Measurements from ENCODE around the gene PIK3AP1.

PIK3AP1 gene

DNA sequence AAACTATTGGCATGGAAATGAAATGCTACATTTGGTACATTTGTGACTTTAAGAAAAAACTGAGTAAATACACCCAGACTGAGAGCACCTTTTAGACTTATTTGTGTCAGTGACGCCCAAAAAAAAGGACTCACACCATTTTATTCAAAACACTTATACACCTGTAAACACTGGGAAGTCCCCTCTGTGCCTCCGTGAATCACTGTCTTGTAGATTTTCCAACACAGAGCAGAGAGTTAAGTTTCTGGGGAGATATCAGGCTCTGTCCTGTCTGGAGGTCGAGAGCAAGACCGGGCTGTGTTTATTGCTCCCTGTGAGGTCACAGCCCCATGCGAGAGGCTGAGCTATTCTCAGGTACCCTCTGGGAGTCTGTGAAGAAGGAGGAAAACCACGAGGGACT is 72.8 kb downstream of the PIK3AP1 start:
- in situ Hi-C loops (cut with HindIII; ENCODE audit: low sequenced_read_pairs), result no loop called here

- in situ Hi-C loops (cut with HindIII; ENCODE audit: low sequenced_read_pairs), result no loop called here
Observed at GRCh38 chr10:96646751-96647166, 73.6 kb downstream of the PIK3AP1 start.

- in situ Hi-C loops (cut with HindIII; ENCODE audit: low sequenced_read_pairs), result no loop called here
Observed at GRCh38 chr10:96646301-96646700, 74.0 kb downstream of the PIK3AP1 start.

- in situ Hi-C loops (cut with HindIII; ENCODE audit: low sequenced_read_pairs), result no loop called here
Observed at GRCh38 chr10:96645191-96645721, 75.1 kb downstream of the PIK3AP1 start.

DNA sequence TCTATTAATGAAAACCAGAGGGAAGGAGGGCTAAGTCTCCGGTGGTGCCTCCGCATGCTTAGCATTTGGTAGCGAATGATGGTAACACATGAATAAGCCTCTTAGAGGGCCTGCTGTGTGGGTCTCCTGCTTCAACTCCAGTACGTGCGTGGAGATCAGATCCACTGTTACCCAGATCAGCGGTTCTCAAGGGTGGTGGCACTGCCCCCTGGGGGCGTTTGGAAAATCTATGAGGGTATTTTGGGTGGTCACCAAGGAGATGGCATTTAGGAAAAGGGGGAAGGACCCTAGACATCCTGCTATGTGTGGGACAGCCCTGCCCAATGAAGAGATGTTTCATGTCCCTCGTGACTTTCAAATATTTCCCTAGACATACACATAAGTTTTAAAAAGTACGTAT is 76.4 kb downstream of the PIK3AP1 start:
- in situ Hi-C loops (cut with HindIII; ENCODE audit: low sequenced_read_pairs), result no loop called here

GRCh38 chr10:96642973-96643372 is 77.3 kb downstream of the PIK3AP1 start:
- in situ Hi-C loops (cut with HindIII; ENCODE audit: low sequenced_read_pairs), result no loop called here

DNA sequence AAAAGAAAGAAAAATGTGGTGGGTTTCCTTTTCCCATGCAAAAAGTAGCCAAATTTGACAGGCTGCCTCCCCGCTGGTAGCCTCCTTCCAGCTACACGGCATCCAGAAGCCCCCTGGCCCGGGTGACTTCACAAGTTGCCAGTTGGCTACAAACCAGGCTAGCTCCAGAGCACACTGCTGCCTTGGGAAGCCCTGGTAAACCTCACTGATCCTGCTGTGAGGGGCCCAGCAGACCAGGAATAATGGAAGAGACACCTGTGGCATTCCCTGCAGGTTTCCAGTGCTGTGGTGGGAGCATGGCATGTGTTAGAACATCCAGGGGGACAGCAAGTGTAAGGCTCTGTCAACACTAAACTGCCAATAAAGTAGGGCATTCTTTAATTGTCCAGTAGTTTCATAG is 77.8 kb downstream of the PIK3AP1 start:
- in situ Hi-C loops (cut with HindIII; ENCODE audit: low sequenced_read_pairs), result no loop called here

- in situ Hi-C loops (cut with HindIII; ENCODE audit: low sequenced_read_pairs), result no loop called here
Observed at GRCh38 chr10:96641396-96642295, 78.7 kb downstream of the PIK3AP1 start.

GRCh38 chr10:96639899-96640298 is 80.4 kb downstream of the PIK3AP1 start:
- in situ Hi-C loops (cut with HindIII; ENCODE audit: low sequenced_read_pairs), result no loop called here

DNA sequence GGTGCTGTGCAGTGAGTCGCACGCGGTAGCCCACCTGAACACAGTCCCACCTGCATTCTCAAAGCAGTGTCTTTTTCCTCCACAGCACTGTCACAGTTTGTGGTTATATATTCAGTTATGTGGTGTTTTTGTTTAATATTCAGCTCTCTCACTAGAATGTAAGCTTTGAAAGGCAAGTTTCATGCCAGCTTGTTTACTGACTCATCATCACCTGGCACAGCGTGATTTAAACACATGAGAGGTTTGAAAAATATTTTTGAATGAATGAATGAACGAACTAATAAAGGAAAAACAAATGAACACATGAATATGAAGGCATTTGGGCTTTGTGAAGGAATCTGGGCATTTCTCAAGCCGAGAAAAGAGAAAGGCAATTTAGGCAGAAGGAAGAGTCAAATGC is 81.6 kb downstream of the PIK3AP1 start:
- in situ Hi-C loops (cut with HindIII; ENCODE audit: low sequenced_read_pairs), result no loop called here

DNA sequence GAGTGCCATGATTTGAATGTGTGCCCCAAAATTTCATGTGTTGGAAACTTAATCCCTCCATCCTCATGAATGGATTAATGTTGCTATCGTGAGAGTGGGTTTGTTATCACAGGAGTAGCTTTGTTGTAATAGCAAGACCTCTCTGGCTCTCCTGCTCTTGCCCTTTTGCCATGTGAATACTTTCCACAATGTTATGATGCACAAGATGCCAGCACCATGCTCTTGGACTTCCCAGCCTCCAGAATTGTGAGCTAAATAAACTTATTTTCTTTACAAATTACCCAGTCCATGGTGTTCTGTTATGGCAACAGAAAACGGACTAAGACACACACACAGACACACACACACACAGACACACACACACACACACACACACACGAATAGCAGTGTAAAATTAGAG is 82.2 kb downstream of the PIK3AP1 start:
- in situ Hi-C loops (cut with HindIII; ENCODE audit: low sequenced_read_pairs), result no loop called here

- in situ Hi-C loops (cut with HindIII; ENCODE audit: low sequenced_read_pairs), result no loop called here
Observed at GRCh38 chr10:96637709-96638108, 82.6 kb downstream of the PIK3AP1 start.

GRCh38 chr10:96636551-96636950 is 83.8 kb downstream of the PIK3AP1 start:
- in situ Hi-C loops (cut with HindIII; ENCODE audit: low sequenced_read_pairs), result no loop called here

DNA sequence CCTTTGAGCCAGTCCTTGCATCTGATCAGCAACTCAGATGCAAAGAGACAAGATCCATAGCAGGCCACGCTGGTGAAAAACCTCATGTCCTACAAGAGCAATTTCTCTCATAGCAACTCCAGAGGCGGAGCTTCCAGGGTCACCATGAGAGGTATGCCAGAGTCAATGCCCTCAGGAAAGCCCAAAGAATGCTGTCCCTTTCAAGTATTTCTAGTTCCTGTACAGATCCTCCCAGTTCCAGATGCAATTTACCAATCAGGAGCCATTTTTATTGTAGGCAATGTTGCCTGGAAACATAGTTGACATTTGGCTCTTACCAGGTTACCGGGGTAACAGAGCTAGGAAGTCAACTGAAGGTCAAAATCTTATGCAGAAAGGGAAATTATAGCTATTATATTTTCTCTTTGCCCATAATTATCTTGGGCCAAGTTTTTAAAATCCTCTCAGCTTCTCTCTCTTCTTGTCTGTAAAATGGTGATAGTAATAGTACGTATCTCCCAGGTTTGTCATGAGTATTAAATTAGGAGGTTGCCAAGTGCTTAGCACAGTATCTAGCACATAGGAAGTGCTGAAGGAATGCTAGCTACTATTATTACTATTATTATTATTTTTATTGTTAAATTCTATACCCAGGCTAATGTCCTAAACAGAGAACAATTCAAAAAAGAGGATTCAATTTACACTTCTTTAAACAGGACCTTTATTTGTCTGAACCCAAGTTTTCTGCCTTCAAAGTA is 87.2 kb downstream of the PIK3AP1 start:
- in situ Hi-C loops (cut with HindIII; ENCODE audit: low sequenced_read_pairs), result no loop called here

- in situ Hi-C loops (cut with HindIII; ENCODE audit: low sequenced_read_pairs), result no loop called here
Observed at GRCh38 chr10:96627292-96627691, 93.0 kb downstream of the PIK3AP1 start.

DNA sequence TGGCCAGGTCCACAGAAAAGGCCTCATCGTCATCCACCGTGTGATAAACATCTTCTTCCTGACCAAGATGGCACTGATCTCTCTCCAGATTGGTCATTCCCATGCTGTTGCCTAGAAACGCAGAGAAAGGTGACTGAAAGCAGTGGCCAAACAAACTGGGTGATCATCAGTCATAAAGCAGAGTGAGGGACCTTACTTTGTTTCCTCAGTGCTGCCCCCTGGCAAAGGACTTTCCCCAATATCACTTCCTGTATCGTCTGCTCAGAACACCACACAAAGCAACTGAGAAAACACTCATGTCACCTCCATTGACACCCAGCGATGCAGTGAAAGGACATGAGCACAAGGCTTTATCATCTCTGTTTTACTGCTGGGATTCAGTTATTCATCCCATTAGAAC is 93.5 kb downstream of the PIK3AP1 start:
- in situ Hi-C loops (cut with HindIII; ENCODE audit: low sequenced_read_pairs), result no loop called here

DNA sequence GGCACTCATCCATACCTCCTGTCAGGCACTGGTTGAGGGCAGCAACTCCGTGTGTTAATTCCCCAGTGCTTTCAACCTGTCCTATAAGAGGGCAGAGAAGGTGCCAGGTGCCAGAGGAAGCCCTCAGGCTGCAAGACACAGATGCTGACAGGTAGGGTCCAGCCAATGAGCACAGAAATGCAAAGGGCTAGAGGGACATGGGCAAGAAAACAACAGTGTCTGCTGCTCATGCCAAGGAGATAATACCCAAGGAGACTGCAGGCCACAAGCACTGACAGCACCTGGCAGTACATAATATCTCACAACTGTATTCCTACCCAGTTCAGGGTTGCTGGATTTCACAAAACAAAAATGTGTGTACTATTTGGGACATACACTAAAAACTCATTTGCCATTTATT is 95.1 kb downstream of the PIK3AP1 start:
- in situ Hi-C loops (cut with HindIII; ENCODE audit: low sequenced_read_pairs), result no loop called here

DNA sequence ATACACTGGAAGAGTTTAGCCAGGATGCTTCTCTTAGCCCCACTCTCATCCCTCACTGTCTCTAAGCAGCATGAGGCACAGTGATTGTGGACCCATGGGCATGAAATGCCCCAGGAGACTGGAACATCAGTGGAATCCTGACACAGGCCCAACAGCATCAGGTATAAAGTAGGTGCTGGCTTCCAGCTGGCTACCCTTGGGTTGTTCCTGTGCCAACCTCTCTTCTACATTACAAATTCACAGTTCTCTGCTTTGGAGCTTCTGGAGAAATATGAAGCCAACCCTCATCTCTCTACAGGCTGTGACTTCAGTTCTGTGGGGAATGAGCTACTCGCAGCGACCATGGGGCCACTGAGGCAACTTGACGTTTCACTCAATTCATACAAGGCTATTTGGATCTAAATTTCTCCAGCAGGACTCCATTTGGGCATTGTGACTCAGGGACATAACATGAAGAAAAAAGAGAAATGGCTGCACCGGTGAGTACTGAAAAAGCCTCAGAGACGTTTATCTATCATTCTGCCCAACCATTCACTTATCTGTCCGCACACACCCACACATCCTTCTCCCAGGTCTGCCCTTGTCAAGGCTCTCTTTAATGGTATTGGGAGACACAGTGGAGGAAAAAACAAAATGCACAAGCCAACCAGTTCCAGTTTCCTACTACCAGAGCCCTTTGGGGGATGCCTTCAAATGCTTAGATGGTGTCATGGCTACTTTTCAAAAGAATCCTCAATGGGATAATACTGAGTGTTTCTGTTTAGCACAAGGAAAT is 98.1 kb downstream of the PIK3AP1 start:
- in situ Hi-C loops (cut with HindIII; ENCODE audit: low sequenced_read_pairs), result no loop called here

GRCh38 chr10:96619796-96620773 is 100.2 kb downstream of the PIK3AP1 start:
- in situ Hi-C loops (cut with HindIII; ENCODE audit: low sequenced_read_pairs), result no loop called here

GRCh38 chr10:96619120-96619519 is 101.2 kb downstream of the PIK3AP1 start:
- in situ Hi-C loops (cut with HindIII; ENCODE audit: low sequenced_read_pairs), result no loop called here

Measured in DLD1 (cell line).